IMR-90 (cell line): Measurements from ENCODE around the gene STK36. TPM values are rescaled to one million over a fixed set of nuclear protein-coding genes. Genes with fewer than 3 reads are reported as not detected.
A peak's percentile ranks its signal among the peaks of the same experiment; 100 is the strongest.

Experiments
- ATAC-seq: fragments of 200-7000 bp; cut with Tn5 transposase; 2 replicates; pipeline ENCODE4 v1.9.1; 2020; ENCODE audit warnings: low read depth, mild to moderate bottlenecking, moderate library complexity
- BruUV-seq: library from RNA; stranded (reverse); fragments of 400-500 nt; replicated peaks from 2 replicates; lab custom pipeline; 2021; lab: Mats Ljungman, UMichigan
- CTCF ChIA-PET: fragments of 300-600 bp; formaldehyde crosslinking; extraction: SDS; loops from one replicate; lab custom pipeline; 2021; ENCODE audit warnings: antibody characterized with exemption; lab: Yijun Ruan, JAX
- POLR2A ChIA-PET: fragments of 300-600 bp; sonication (Branson Sonifier 250); formaldehyde crosslinking; loops from one replicate; lab custom pipeline; 2022; ENCODE audit warnings: antibody characterized with exemption; ENCODE audit not compliant: unreplicated experiment; lab: Charles Lee
- DNase-seq: peaks from one replicate; pipeline ENCODE4 v3.0.0; 2013
- H2AFZ ChIP-seq: replicated peaks from 2 replicates; pipeline ENCODE3; 2013; ENCODE audit warnings: low read length, mild to moderate bottlenecking; ENCODE audit not compliant: poor library complexity
- H2AK5ac ChIP-seq: 2 replicates; pipeline ENCODE4 v1.6.1; 2013; ENCODE audit warnings: low read depth, low read length, inconsistent platforms
- H2AK9ac ChIP-seq: replicated peaks from 2 replicates; pipeline ENCODE3; 2013; ENCODE audit warnings: mild to moderate bottlenecking, low read depth, low read length, moderate library complexity; ENCODE audit not compliant: poor library complexity
- H2BK120ac ChIP-seq: 2 replicates; pipeline ENCODE4 v1.6.1; 2013; ENCODE audit warnings: low read depth, low read length, inconsistent platforms
- H2BK15ac ChIP-seq: 3 replicates; pipeline ENCODE4 v1.6.1; 2013; ENCODE audit warnings: low read depth, low read length, inconsistent platforms
- H2BK20ac ChIP-seq: 2 replicates; pipeline ENCODE4 v1.6.1; 2013; ENCODE audit warnings: low read depth, mild to moderate bottlenecking, inconsistent platforms, low read length, moderate library complexity
- H2BK5ac ChIP-seq: 2 replicates; pipeline ENCODE4 v1.6.1; 2013; ENCODE audit warnings: mild to moderate bottlenecking, low read depth, low read length, inconsistent platforms; ENCODE audit not compliant: poor library complexity, severe bottlenecking
- H3K14ac ChIP-seq: replicated peaks from 2 replicates; pipeline ENCODE4 v1.6.1; 2013; ENCODE audit warnings: low read depth, low read length, inconsistent platforms
- H3K18ac ChIP-seq: 2 replicates; pipeline ENCODE4 v1.6.1; 2013; ENCODE audit warnings: low read depth, low read length, control low read depth
- H3K23ac ChIP-seq: 2 replicates; pipeline ENCODE4 v1.6.1; 2013; ENCODE audit warnings: low read depth, low read length, inconsistent platforms
- H3K27ac ChIP-seq: 2 replicates; pipeline ENCODE4 v1.5.1; 2013; ENCODE audit warnings: mild to moderate bottlenecking, control low read depth, low read length; ENCODE audit not compliant: insufficient read depth
- H3K27me3 ChIP-seq: 2 replicates; pipeline ENCODE4 v1.6.1; 2013; ENCODE audit warnings: low read length; ENCODE audit not compliant: control insufficient read depth, insufficient read depth
- H3K36me3 ChIP-seq: 2 replicates; pipeline ENCODE4 v1.6.1; 2013; ENCODE audit warnings: low read length, mixed read lengths; ENCODE audit not compliant: control insufficient read depth, insufficient read depth
- H3K4ac ChIP-seq: 2 replicates; pipeline ENCODE4 v1.6.1; 2013; ENCODE audit warnings: low read depth, low read length, inconsistent platforms
- H3K4me1 ChIP-seq: 2 replicates; pipeline ENCODE4 v1.6.1; 2013; ENCODE audit warnings: low read length, mixed read lengths; ENCODE audit not compliant: control insufficient read depth, insufficient read depth
- H3K4me2 ChIP-seq: 2 replicates; pipeline ENCODE4 v1.6.1; 2013; ENCODE audit warnings: low read depth, mild to moderate bottlenecking, control low read depth, low read length, moderate library complexity
- H3K4me3 ChIP-seq: 2 replicates; pipeline ENCODE4 v1.5.1; 2013; ENCODE audit warnings: low read depth, mild to moderate bottlenecking, control low read depth, low read length, moderate library complexity; ENCODE audit not compliant: insufficient read depth
- H3K56ac ChIP-seq: 2 replicates; pipeline ENCODE4 v1.6.1; 2013; ENCODE audit warnings: low read length, inconsistent platforms; ENCODE audit not compliant: insufficient read depth; ENCODE audit errors: extremely low read depth
- H3K79me1 ChIP-seq, 2 experiments: 2 replicates each; pipeline ENCODE4 v1.6.1; 2013; ENCODE audit warnings: low read length in 2 of 2, inconsistent platforms in 1 of 2, low read depth in 1 of 2
- H3K9ac ChIP-seq: 2 replicates; pipeline ENCODE4 v1.6.1; 2013; ENCODE audit warnings: low read depth, low read length, control low read depth
- H3K9me1 ChIP-seq: 2 replicates; pipeline ENCODE4 v1.6.1; 2013; ENCODE audit warnings: low read length, inconsistent platforms; ENCODE audit not compliant: insufficient read depth
- H3K9me3 ChIP-seq: 2 replicates; pipeline ENCODE4 v1.6.1; 2013; ENCODE audit warnings: low read length; ENCODE audit not compliant: control insufficient read depth, insufficient read depth
- H4K20me1 ChIP-seq: 2 replicates; pipeline ENCODE4 v1.6.1; 2013; ENCODE audit warnings: low read length, inconsistent platforms; ENCODE audit not compliant: insufficient read depth
- H4K5ac ChIP-seq: 2 replicates; pipeline ENCODE4 v1.6.1; 2013; ENCODE audit warnings: mild to moderate bottlenecking, low read depth, low read length, control low read depth
- H4K8ac ChIP-seq, 2 experiments: 2 replicates each; pipeline ENCODE4 v1.6.1; 2013; ENCODE audit warnings: low read depth in 2 of 2, low read length in 2 of 2, control low read depth in 1 of 2, inconsistent platforms in 1 of 2
- H4K91ac ChIP-seq: 2 replicates; pipeline ENCODE4 v1.6.1; 2013; ENCODE audit warnings: low read depth, low read length, inconsistent platforms; ENCODE audit not compliant: insufficient read depth
- CHD1 ChIP-seq: IDR thresholded peaks from 2 replicates; pipeline ENCODE4 v1.6.1; 2012; ENCODE audit warnings: low read depth, low read length, improper control_type of control experiment
- CTCF ChIP-seq: conservative IDR thresholded peaks from 2 replicates; pipeline ENCODE4 v1.5.1; 2012; ENCODE audit warnings: mild to moderate bottlenecking, low read depth, low read length, improper control_type of control experiment
- MXI1 ChIP-seq: IDR thresholded peaks from 2 replicates; pipeline ENCODE4 v1.6.1; 2012; ENCODE audit warnings: low read depth, mild to moderate bottlenecking, low read length, moderate library complexity, borderline replicate concordance
- RCOR1 ChIP-seq: IDR thresholded peaks from 2 replicates; pipeline ENCODE4 v1.6.1; 2012; ENCODE audit warnings: mild to moderate bottlenecking, low read length, improper control_type of control experiment; ENCODE audit not compliant: insufficient replicate concordance
- WGBS, 2 experiments: methylation state at CpG; one replicate each; pipeline versions ENCODE4 v1.1.5 to v1.1.7; 2013; ENCODE audit warnings: missing lambda C conversion rate in 2 of 2; ENCODE audit not compliant: insufficient read length in 1 of 2; ENCODE audit errors: extremely low coverage in 2 of 2; 5-methylcytosine and 5-hydroxymethylcytosine counted together
- dilution Hi-C: fragments of 300-500 bp; cut with HindIII; formaldehyde crosslinking; loops from one replicate; pipeline ENCODE4 v1.14.3; 2018; ENCODE audit warnings: low sequenced_read_pairs; ENCODE audit not compliant: unreplicated experiment
- in situ Hi-C: fragments of 300-500 bp; cut with MboI; formaldehyde crosslinking; loops from 3 replicates; pipeline ENCODE4 v1.14.3; 2019; ENCODE audit warnings: low sequenced_read_pairs, inconsistent platforms, mixed read lengths
- intact Hi-C: fragments of 100-400 bp; cut with micrococcal nuclease; formaldehyde crosslinking; loops from 2 replicates; pipeline ENCODE4 v1.10.0; 2022
- polyA plus RNA-seq, 3 experiments: library from polyadenylated mRNA; depleted of rRNA; stranded (reverse); fragments of >200 nt; gene quantifications; 2 replicates each; pipeline ENCODE4 v1.2.3, GENCODE V29; 2012; ENCODE audit warnings: low replicate concordance in 1 of 3
- total RNA-seq: library from RNA; depleted of rRNA; stranded (reverse); fragments of >200 nt; gene quantifications from 2 replicates; pipeline ENCODE4 v1.2.3, GENCODE V29; 2012

The STK36 gene
- total and polyA plus RNA-seq, 2 of the 4 experiments (the other 2 are of a cell fraction), result 17.6 to 44.5 TPM

GRCh38 chr2:218671097-218671653, 711 bp upstream of the STK36 start:
- Histone ChIP-seq H2BK120ac (no peak overlapping the region), H4K8ac (peak overlapping the region; percentile 70 to 95), H3K27me3 (no peaks in the 10 kb centered on the region), H3K9ac (peak overlapping the region; percentile 87), H2BK15ac (no peak overlapping the region), H3K36me3 (peaks cover 18% of the 10 kb centered on the region), H2BK20ac (no peak overlapping the region), H3K9me1 (no peaks in the 10 kb centered on the region), H4K5ac (peak overlapping the region; percentile 72), H4K91ac (peak overlapping the region; percentile 19; the same call in 1 of the 2 replicates), H2BK5ac (peak overlapping the region; percentile 56), H3K27ac (peak overlapping the region; percentile 81), H4K20me1 (peaks cover 13% of the 10 kb centered on the region; the same call in 1 of the 2 replicates), H3K79me1 (peaks cover 39% of the 10 kb centered on the region in 2 experiments), H3K14ac (peak overlapping the region; percentile 85; the same call in 1 of the 2 replicates), H3K56ac (no peak overlapping the region), H3K4me2 (peak overlapping the region; percentile 76), H3K4ac (peak overlapping the region; percentile 76), H3K18ac (no peak overlapping the region), H3K9me3 (no peaks in the 10 kb centered on the region), H2AK5ac (peak overlapping the region; percentile 62), H2AK9ac (peak overlapping the region; percentile 74), H3K23ac (0 out of 2 replicates have a peak overlapping the region, but pooled peaks have one; percentile 18), H3K4me3 (peak overlapping the region; percentile 75), H3K4me1 (peaks cover 2% of the 10 kb centered on the region; the same call in 1 of the 2 replicates), H2AFZ (peak overlapping the region; percentile 96)
- DNase-seq, result peak; percentile 20
- BruUV-seq, result TSS peak; percentile 57
- ATAC-seq, result no peak; the same call in 1 of the 2 replicates
- intact Hi-C loops (no loop called here), in situ Hi-C loops (no loop called here), dilution Hi-C loops (no loop called here)
- WGBS, 2 experiments, result 81% methylated on average over 5 of the region's 12 CpGs; no CpG with 5 or more reads in 1 of the 2 experiments
- CTCF ChIA-PET, result interaction anchor here (2.8 kb wide), 1 partner anchor 16 kb away, joined by 7 read pairs; no protein-coding TSS in a partner anchor
- no peak for TF ChIP-seq CTCF
- TF ChIP-seq CHD1, result no peak
- TF ChIP-seq MXI1, result no peak
- TF ChIP-seq RCOR1, result no peak
- POLR2A ChIA-PET, result no interaction called here
